GM13976 (cell line): Measurements from ENCODE around the gene GABRB1.

Experiments used
- DNase-seq: peaks from one replicate; pipeline ENCODE4 v3.0.0; 2012; ENCODE audit warnings: low spot score
- CTCF ChIP-seq: IDR thresholded peaks from 2 replicates; pipeline ENCODE4 v1.5.1; 2012; ENCODE audit warnings: borderline replicate concordance, mild to moderate bottlenecking; ENCODE audit not compliant: insufficient read depth; ENCODE audit errors: extremely low read depth, missing control alignments, control extremely low read depth
- in situ Hi-C: fragments of 300-500 bp; cut with MboI; formaldehyde crosslinking; loops from one replicate; pipeline ENCODE4 v1.12.0; 2022; ENCODE audit warnings: low sequenced_read_pairs, mixed read lengths, inconsistent platforms; ENCODE audit not compliant: unreplicated experiment

GABRB1 gene

DNA sequence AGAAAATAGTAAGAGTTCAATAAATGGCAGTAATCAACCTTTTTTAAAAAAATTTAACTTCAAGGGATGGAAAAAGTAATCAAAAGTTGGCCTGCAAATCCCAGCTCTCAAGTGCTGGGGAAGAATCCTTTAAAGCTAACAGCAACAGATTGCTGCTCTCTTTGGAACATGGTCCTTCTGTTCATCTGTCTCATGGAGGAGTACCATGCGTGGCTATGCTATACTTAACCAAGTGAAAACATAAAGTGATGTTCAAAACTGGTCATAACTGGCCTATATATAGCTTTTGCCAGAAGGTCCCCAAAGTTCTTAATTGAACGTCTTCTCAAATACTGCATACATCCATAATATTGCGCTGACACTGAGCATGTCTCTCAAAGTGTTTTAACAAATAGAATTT is 154.4 kb downstream of the GABRB1 start:
- in situ Hi-C loops = no loop called here
- DNase-seq = no peak
- no peak for TF ChIP-seq CTCF

- in situ Hi-C loops = no loop called here
- TF ChIP-seq CTCF = no peak
Measured at GRCh38 chr4:47187608-47188007, 156.2 kb downstream of the GABRB1 start.

DNA sequence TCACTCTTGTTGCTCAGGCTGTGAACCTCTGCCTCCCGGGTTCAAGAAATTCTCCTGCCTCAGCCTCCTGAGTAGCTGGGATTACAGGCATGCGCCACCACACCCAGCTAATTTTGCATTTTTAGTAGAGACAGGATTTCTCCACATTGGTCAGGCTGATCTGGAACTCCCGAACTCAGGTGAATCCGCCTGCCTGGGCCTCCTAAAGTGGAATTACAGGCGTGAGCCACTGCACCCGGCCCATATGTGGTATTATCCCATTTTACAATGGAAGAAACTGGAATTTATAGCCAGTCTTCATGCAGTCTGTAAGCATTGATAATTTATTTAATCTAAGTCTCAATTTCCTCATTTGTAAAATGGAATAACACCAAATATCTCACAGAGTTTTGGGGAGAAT is 161.8 kb downstream of the GABRB1 start:
- no peak for TF ChIP-seq CTCF
- no peak for DNase-seq
- in situ Hi-C loops = no loop called here

More at GRCh38 chr4:47187608-47188007, 156.2 kb downstream of the GABRB1 start:
- DNase-seq = no peak

- DNase-seq = no peak
- no peak for TF ChIP-seq CTCF
- in situ Hi-C loops = no loop called here
Measured at GRCh38 chr4:47194036-47194737, 162.8 kb downstream of the GABRB1 start.

DNA sequence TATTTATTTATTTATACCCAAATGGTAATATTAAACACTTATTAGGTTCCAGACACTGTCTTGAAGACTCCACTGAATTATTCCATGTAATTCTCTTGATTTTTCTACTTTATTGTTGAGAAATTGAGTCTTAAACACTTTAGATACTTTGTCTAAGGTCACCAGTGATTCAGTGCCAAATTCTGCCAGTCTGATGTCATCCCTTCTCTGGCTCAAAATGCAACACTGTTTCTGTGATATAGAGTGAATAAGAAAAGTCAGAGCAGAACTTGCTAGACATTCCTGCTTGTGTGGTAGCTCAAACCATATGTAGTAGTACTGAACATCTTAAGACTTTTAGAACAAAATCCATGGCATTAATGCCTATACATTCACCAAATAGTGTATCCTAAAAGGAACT is 164.3 kb downstream of the GABRB1 start:
- DNase-seq = no peak
- TF ChIP-seq CTCF = no peak
- in situ Hi-C loops = no loop called here

DNA sequence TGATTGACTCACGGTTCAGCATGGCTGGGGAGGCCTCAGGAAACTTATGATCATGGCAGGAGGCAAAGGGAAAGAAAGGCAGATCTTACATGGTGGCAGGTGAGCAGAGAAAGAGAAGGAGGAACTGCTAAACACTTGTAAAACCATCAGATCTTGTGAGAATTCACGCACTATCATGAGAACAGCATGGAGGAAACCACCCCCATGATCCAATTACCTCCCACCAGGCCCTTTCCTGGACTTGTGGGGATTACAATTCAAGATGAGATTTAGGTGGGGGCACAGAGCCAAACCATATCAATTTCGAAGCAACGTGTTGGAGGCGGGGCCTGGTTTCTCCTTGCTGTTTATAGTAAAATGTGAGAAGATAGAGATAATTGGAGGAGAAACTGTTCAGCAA is 167.4 kb downstream of the GABRB1 start:
- no peak for DNase-seq
- TF ChIP-seq CTCF = no peak
- in situ Hi-C loops = no loop called here
